ENCODE results near the gene PKNOX2. TPM values are rescaled to one million over a fixed set of nuclear protein-coding genes. Genes with fewer than 3 reads are reported as not detected.

PKNOX2 gene
- total RNA-seq, 6 experiments from 2014 or later = 0.09 to 0.31 (median 0.14) TPM

DNA sequence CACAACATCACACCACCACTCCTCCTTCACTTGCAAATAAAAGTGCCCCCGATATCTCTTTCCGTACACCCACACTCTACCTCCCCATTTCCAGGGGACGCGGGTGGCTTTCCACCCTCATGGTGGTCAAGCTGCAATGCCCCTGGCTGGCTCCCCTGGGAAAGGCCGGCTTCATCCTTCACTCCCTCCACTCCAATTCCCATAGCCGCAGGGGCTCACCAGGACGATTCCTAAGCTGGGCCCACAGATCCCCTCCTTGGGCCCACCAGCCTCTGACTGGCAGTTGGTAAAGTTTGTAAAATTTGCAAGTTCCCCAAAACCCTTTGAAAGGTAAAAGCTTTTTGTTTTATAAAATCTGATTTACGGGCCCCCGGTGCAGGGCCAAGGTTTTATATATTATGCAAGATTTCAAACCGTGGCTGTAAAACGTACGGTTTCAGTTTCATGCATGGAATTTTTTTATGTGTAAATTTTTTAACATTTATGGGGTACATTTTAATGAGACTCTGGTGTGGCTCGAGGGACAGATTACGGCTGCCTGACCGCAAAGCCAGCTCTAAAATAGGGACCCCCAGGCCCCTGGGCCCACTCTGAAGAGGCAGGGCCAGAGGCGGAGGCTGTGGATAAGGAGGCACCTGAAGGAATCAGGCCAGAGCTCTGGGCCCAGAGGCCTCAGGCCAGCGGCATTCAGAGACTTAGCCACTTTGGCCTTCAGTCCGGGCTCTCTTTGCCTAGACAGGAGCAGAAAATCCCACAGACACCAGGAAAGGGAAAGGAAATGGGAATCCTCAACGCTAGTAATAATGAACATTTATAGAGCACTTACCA lies 225.0 kb downstream of the PKNOX2 start:
- no peak for ATAC-seq
- WGBS (ENCODE audit: insufficient coverage, low coverage, low lambda C conversion rate, missing lambda C conversion rate) = 79% methylated on average over 12 of the region's 19 CpGs

DNA sequence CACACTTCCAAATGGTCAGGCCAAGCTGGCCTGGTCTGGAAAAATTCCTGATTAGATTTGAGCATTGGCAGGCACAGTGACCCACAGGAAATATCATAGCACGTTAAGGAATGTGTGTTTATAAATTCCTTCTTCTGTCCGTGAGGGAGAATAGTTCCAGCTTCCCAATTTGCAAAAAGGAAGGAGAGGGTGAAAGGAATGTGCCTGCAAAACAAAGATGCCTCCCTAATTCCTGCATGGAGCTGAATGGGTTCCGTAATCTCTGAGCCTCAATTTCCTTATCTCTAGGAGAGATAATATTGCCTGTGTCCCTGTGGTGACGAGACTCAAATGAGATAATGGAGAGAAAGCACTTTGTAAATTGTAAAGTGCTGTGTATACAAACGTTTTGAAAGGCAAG lies 226.4 kb downstream of the PKNOX2 start:
- Histone ChIP-seq H3K9me3 (no peaks in the 10 kb centered on the region), H3K36me3 (no peaks in the 10 kb centered on the region), H3K27ac (no peak overlapping the region), H3K27me3 (no peaks in the 10 kb centered on the region), H3K4me3 (no peak overlapping the region), H3K4me1 (no peaks in the 10 kb centered on the region)
- ATAC-seq (peak in 1 of 4 donors; percentile 49), DNase-seq (no peak)
- WGBS (ENCODE audit: insufficient coverage, low coverage, low lambda C conversion rate, missing lambda C conversion rate) = 18% methylated on average over 5 of the region's 5 CpGs
- TF ChIP-seq, protein P1, sequence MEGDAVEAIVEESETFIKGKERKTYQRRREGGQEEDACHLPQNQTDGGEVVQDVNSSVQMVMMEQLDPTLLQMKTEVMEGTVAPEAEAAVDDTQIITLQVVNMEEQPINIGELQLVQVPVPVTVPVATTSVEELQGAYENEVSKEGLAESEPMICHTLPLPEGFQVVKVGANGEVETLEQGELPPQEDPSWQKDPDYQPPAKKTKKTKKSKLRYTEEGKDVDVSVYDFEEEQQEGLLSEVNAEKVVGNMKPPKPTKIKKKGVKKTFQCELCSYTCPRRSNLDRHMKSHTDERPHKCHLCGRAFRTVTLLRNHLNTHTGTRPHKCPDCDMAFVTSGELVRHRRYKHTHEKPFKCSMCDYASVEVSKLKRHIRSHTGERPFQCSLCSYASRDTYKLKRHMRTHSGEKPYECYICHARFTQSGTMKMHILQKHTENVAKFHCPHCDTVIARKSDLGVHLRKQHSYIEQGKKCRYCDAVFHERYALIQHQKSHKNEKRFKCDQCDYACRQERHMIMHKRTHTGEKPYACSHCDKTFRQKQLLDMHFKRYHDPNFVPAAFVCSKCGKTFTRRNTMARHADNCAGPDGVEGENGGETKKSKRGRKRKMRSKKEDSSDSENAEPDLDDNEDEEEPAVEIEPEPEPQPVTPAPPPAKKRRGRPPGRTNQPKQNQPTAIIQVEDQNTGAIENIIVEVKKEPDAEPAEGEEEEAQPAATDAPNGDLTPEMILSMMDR (IDR thresholded peaks at IDR 0.05) = no peak
- TF ChIP-seq POLR2A (IDR thresholded peaks at IDR 0.05) = no peak
- intact Hi-C loops (cut with DNase I) = no loop called here

More for the DNA sequence above, 225.0 kb downstream of the PKNOX2 start:
- Histone ChIP-seq H3K4me3 (no peak overlapping the region), H3K36me3 (no peaks in the 10 kb centered on the region), H3K27ac (no peak overlapping the region), H3K4me1 (no peaks in the 10 kb centered on the region), H3K27me3 (no peaks in the 10 kb centered on the region), H3K9me3 (no peaks in the 10 kb centered on the region)
- TF ChIP-seq, protein P1 (IDR thresholded peaks at IDR 0.05) = no peak
- intact Hi-C loops (cut with DNase I) = no loop called here
- no peak for DNase-seq

DNA sequence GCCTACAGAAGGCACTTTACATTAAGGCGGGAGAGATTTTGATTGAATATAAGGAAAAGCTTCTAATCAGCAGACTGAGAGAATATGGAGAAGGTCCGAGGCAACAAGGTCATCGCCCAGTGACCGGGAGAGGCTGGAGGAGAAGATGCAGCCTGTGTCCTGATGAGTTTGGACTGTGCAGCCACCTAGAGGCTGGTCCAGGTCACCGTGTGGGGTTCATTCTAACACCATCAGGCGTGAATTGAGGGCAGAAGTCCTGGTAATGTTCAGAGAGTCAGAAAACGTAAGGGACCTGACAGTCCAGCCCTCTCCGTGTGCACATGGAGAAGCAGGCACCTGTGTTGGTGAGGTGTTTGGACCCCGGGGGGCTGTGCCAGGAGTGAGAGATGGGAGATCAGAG lies 228.8 kb downstream of the PKNOX2 start:
- intact Hi-C loops (cut with DNase I) = no loop called here
- Histone ChIP-seq H3K27ac (no peak overlapping the region), H3K36me3 (no peaks in the 10 kb centered on the region), H3K4me3 (no peak overlapping the region), H3K27me3 (no peaks in the 10 kb centered on the region), H3K4me1 (no peaks in the 10 kb centered on the region), H3K9me3 (no peaks in the 10 kb centered on the region)
- ATAC-seq (peak in 1 of 4 donors; percentile 44), DNase-seq (no peak)
- no peak for TF ChIP-seq POLR2A (IDR thresholded peaks at IDR 0.05)
- TF ChIP-seq, protein P1 (IDR thresholded peaks at IDR 0.05) = peak in 1 of 4 donors; percentile 6
- 51% methylated on average over 6 of the region's 9 CpGs for WGBS (ENCODE audit: insufficient coverage, low coverage, low lambda C conversion rate, missing lambda C conversion rate)

- no peaks in the 10 kb centered on the region for H3K36me3 ChIP-seq
- no peak for ATAC-seq
- no peaks in the 10 kb centered on the region for H3K27me3 ChIP-seq
- H3K27ac ChIP-seq = no peak overlapping the region
- 49% methylated on average over 2 of the region's 2 CpGs for WGBS (ENCODE audit: insufficient coverage, low coverage, low lambda C conversion rate, missing lambda C conversion rate)
- H3K4me1 ChIP-seq = no peaks in the 10 kb centered on the region
- H3K4me3 ChIP-seq = no peak overlapping the region
- intact Hi-C loops (cut with DNase I) = no loop called here
- no peak for DNase-seq
- no peaks in the 10 kb centered on the region for H3K9me3 ChIP-seq
- no peak for TF ChIP-seq POLR2A (IDR thresholded peaks at IDR 0.05)
- TF ChIP-seq, protein P1 (IDR thresholded peaks at IDR 0.05) = no peak
Measured at GRCh38 chr11:125394296-125394695, 229.7 kb downstream of the PKNOX2 start.
